BLaER1 (cell line): ENCODE data around the gene KRTAP12-2.

Experiments used
- H3K27ac ChIP-seq: shearing (Covaris generic); formaldehyde crosslinking; 2 replicates; pipeline ENCODE4 v1.8.1; 2022
- H3K27me3 ChIP-seq: shearing (Covaris generic); formaldehyde crosslinking; 2 replicates; pipeline ENCODE4 v1.8.1; 2022
- H3K36me3 ChIP-seq: shearing (Covaris generic); formaldehyde crosslinking; 2 replicates; pipeline ENCODE4 v1.8.1; 2022
- H3K4me1 ChIP-seq: shearing (Covaris generic); formaldehyde crosslinking; 2 replicates; pipeline ENCODE4 v1.8.1; 2022
- H3K4me2 ChIP-seq: shearing (Covaris generic); formaldehyde crosslinking; 2 replicates; pipeline ENCODE4 v1.8.1; 2022
- H3K4me3 ChIP-seq: shearing (Covaris generic); formaldehyde crosslinking; 2 replicates; pipeline ENCODE4 v1.8.1; 2022
- H3K9ac ChIP-seq: shearing (Covaris generic); formaldehyde crosslinking; 2 replicates; pipeline ENCODE4 v1.8.1; 2022
- H3K9me3 ChIP-seq: shearing (Covaris generic); formaldehyde crosslinking; 2 replicates; pipeline ENCODE4 v1.8.1; 2022
- H4K20me1 ChIP-seq: shearing (Covaris generic); formaldehyde crosslinking; 2 replicates; pipeline ENCODE4 v1.8.1; 2022
- Cebpa-rat ChIP-seq: shearing (Covaris generic); IDR thresholded peaks from 2 replicates; pipeline ENCODE4 v1.8.1; 2022

Gene KRTAP12-2, protein sequence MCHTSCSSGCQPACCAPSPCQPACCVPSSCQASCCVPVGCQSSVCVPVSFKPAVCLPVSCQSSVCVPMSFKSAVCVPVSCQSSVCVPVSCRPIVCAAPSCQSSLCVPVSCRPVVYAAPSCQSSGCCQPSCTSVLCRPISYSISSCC

GRCh38 chr21:44666401-44667320 lies at the start of gene KRTAP12-2:
KRTAP12-2 (minus strand) TSS chr21:44666927; CDS start chr21:44666886, 41 bp downstream.
- H3K27ac ChIP-seq = no peak within 1 kb of the TSS
- H3K27me3 ChIP-seq = no peaks in the 10 kb centered on the region
- H3K9ac ChIP-seq = no peak within 1 kb of the TSS
- TF ChIP-seq Cebpa-rat = no peak
- no peaks in the 10 kb centered on the region for H3K4me1 ChIP-seq
- no peaks in the 10 kb centered on the region for H4K20me1 ChIP-seq
- H3K9me3 ChIP-seq = peaks cover 39% of the 10 kb centered on the region
- H3K4me3 ChIP-seq = no peak within 1 kb of the TSS
- H3K36me3 ChIP-seq = no peaks in the 10 kb centered on the region
- H3K4me2 ChIP-seq = no peak within 1 kb of the TSS

DNA sequence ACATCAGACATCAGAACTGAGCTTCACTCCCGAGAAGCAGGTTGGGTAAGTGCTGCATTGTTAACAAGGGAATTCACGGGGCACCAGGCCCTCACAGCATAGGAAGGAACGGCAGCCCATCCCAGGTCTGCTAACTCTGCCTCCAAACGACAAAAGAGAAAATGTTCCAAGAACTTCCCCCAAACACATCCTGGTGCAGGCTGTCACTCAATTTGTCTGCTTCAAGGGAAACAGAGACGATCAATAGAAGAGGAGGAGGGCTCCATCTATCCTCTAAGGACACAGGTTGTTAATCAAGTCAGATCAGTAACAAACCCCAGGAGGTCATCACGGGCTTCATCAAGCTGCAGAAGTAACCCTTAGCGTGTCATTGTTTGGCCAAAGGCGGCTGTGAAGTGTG lies 48.2 kb upstream of the KRTAP12-2 start:
- Histone ChIP-seq H3K9ac (no peak overlapping the region), H3K4me2 (no peak overlapping the region)

DNA sequence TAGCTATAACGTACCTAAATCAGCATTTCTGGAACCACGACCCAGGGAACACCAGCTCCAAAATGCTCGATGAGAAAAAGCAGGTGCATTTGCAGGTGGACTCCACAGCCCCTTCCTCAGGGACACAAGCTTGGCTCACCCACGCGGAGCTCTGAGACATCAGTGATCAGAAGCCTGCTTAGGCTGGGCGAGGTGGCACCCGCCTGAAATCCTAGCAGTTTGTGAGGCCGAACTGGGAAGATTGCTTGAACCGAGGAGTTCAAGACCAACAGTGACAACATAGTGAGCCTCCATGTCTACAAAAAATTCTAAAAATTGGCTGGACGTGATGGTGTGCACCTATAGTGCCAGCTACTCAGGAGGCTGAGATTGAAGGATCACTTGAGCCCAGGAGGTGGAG lies 47.1 kb upstream of the KRTAP12-2 start:
- peaks cover 11% of the 10 kb centered on the region for H3K4me1 ChIP-seq

More for the DNA sequence above, 48.2 kb upstream of the KRTAP12-2 start:
- no peak overlapping the region for H3K27ac ChIP-seq
- H3K4me1 ChIP-seq = peaks cover 2% of the 10 kb centered on the region; the same call in 1 of the 2 replicates
- no peak overlapping the region for H3K4me3 ChIP-seq
- peaks cover 24% of the 10 kb centered on the region for H4K20me1 ChIP-seq
- no peak for TF ChIP-seq Cebpa-rat
- H3K36me3 ChIP-seq = no peaks in the 10 kb centered on the region
- H3K9me3 ChIP-seq = no peaks in the 10 kb centered on the region; the same call in 1 of the 2 replicates
- peaks cover 70% of the 10 kb centered on the region for H3K27me3 ChIP-seq

GRCh38 chr21:44713130-44713529 lies 46.4 kb upstream of the KRTAP12-2 start:
- Histone ChIP-seq H3K27me3 (peaks cover 80% of the 10 kb centered on the region), H3K4me1 (peaks cover 11% of the 10 kb centered on the region)

More for the DNA sequence above, 47.1 kb upstream of the KRTAP12-2 start:
- no peaks in the 10 kb centered on the region; the same call in 1 of the 2 replicates for H3K9me3 ChIP-seq
- H3K4me3 ChIP-seq = no peak overlapping the region
- H3K9ac ChIP-seq = no peak overlapping the region
- no peak overlapping the region for H3K27ac ChIP-seq
- H3K27me3 ChIP-seq = peaks cover 80% of the 10 kb centered on the region
- TF ChIP-seq Cebpa-rat = no peak
- no peak overlapping the region for H3K4me2 ChIP-seq
- no peaks in the 10 kb centered on the region for H3K36me3 ChIP-seq
- peaks cover 33% of the 10 kb centered on the region for H4K20me1 ChIP-seq

DNA sequence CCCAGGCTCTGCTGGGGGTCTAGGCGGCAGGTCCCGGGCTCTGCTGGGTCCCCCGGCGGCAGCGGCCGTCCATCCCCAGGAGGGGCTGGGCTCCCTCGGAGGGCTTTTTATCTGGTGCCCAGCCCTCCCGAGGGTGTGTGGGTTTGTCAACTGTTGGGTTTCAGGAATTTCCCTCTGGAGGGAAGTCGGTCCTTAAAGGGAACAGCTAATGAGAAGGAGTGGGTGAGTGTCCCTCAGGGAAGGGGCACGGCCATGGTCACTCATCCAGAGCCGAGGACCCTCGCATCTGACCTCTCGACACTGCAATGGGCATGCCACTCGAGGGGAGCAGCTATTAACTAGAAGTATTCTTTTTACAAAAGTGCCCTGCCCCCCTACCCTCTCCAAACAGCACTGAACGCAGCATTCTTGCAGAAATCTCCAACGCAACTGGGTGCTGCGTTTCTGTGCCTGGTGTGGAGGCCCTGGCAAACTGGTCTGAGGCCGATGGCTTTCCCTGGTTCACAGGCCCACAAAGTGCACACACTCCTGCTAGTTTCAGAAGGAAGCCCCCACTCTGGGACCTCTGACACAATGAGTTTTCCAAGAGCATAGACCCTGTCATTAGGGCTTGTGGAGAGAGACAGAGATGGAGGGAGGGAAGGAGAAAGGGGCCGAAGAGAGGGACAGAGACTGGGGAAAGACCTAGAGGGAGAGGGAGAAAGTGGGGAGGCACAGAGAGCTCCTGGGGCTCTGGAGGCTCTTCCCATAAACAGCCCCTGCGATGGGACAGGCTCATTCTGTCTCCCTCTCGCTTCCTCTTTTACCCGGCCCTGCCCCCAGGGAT lies 45.7 kb upstream of the KRTAP12-2 start:
- Histone ChIP-seq H3K9ac (no peak overlapping the region), H3K4me2 (no peak overlapping the region), H3K4me1 (peaks cover 11% of the 10 kb centered on the region), H3K9me3 (peaks cover 3% of the 10 kb centered on the region; the same call in 1 of the 2 replicates), H3K27ac (no peak overlapping the region), H3K27me3 (peaks cover 87% of the 10 kb centered on the region), H4K20me1 (peaks cover 41% of the 10 kb centered on the region), H3K36me3 (no peaks in the 10 kb centered on the region), H3K4me3 (no peak overlapping the region)
- no peak for TF ChIP-seq Cebpa-rat

More at GRCh38 chr21:44713130-44713529, 46.4 kb upstream of the KRTAP12-2 start:
- no peak overlapping the region for H3K9ac ChIP-seq
- H3K36me3 ChIP-seq = no peaks in the 10 kb centered on the region
- TF ChIP-seq Cebpa-rat = no peak
- H3K27ac ChIP-seq = no peak overlapping the region
- H3K9me3 ChIP-seq = no peaks in the 10 kb centered on the region; the same call in 1 of the 2 replicates
- H4K20me1 ChIP-seq = peaks cover 40% of the 10 kb centered on the region
- H3K4me2 ChIP-seq = no peak overlapping the region
- no peak overlapping the region for H3K4me3 ChIP-seq

GRCh38 chr21:44711327-44712202 lies 44.8 kb upstream of the KRTAP12-2 start, which contains the start of gene TSPEAR:
TSPEAR (minus strand) TSS chr21:44711572; CDS start chr21:44711514, 58 bp downstream.
- H3K36me3 ChIP-seq = no peaks in the 10 kb centered on the region
- peaks cover 41% of the 10 kb centered on the region for H4K20me1 ChIP-seq
- TF ChIP-seq Cebpa-rat = no peak
- H3K4me1 ChIP-seq = peaks cover 11% of the 10 kb centered on the region
- no peak within 1 kb of the TSS for H3K9ac ChIP-seq
- peaks cover 96% of the 10 kb centered on the region for H3K27me3 ChIP-seq
- H3K27ac ChIP-seq = no peak within 1 kb of the TSS
- H3K4me3 ChIP-seq = no peak within 1 kb of the TSS
- H3K4me2 ChIP-seq = no peak within 1 kb of the TSS
- H3K9me3 ChIP-seq = peaks cover 10% of the 10 kb centered on the region

DNA sequence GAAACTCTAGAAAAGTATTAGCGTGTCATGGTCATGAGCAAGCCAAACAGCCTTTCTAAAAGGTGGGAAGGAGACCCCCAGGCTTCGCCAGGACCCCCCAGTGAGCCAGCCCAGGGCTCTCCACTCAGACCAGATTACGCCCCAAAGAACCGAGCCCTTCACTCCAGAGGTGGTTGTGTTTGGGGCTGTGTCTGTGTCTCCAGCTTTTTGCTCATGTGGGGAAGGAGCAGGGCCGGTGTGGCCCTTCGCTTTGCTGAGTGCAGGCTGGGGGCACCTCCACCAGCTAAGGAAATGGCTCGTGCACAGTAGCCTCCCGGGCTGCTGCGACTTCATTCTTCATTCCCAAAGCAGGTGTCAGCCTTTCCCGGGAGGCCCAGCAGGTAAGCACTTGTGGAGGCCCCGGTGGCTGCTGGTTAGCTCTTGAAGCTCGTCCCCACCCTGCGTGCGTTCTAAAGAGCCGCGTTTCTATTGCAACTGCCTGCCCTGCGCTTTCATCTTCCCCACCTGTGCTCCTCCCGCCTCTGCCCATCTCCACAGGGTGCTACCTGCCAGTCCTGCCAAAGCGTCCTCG lies 44.1 kb upstream of the KRTAP12-2 start:
- no peaks in the 10 kb centered on the region for H3K36me3 ChIP-seq
- peaks cover 99% of the 10 kb centered on the region for H3K27me3 ChIP-seq
- H3K4me3 ChIP-seq = no peak overlapping the region
- no peak overlapping the region for H3K9ac ChIP-seq
- H3K9me3 ChIP-seq = peaks cover 17% of the 10 kb centered on the region
- no peak for TF ChIP-seq Cebpa-rat
- peaks cover 41% of the 10 kb centered on the region for H4K20me1 ChIP-seq
- H3K4me2 ChIP-seq = no peak overlapping the region
- H3K27ac ChIP-seq = no peak overlapping the region
- peaks cover 11% of the 10 kb centered on the region for H3K4me1 ChIP-seq

DNA sequence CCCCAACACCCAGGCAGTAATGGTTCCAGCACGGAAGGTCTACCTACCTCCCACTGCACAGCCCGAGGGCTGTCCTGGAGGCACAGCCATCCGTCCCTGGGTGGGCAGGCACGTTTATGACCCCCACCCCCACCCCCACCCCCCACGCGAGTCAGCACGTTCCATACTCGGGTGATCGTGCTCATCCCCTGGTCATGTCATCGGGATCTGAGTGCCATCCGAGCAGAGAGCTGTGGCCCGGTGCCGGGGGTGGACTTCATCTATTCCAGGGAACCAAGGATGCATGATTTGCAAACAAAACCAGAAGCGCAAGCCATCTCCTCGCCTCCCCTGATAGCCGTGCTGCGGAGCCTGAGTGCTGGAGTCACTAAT lies 43.6 kb upstream of the KRTAP12-2 start:
- H3K36me3 ChIP-seq = no peaks in the 10 kb centered on the region
- H3K9me3 ChIP-seq = peaks cover 22% of the 10 kb centered on the region
- no peak overlapping the region for H3K4me3 ChIP-seq
- peaks cover 97% of the 10 kb centered on the region for H3K27me3 ChIP-seq
- peaks cover 41% of the 10 kb centered on the region for H4K20me1 ChIP-seq
- peaks cover 11% of the 10 kb centered on the region for H3K4me1 ChIP-seq
- H3K4me2 ChIP-seq = no peak overlapping the region
- H3K27ac ChIP-seq = no peak overlapping the region
- no peak for TF ChIP-seq Cebpa-rat
- no peak overlapping the region for H3K9ac ChIP-seq
